Right lobe of liver (tissue), 6 donors: ENCODE measurements around the gene PHF5A. TPM values are rescaled to one million over a fixed set of nuclear protein-coding genes. Genes with fewer than 3 reads are reported as not detected.

ENCODE experiments used
- ATAC-seq, 4 donors: fragments of 200-7000 bp; cut with Tn5 transposase; one replicate each; pipeline ENCODE4 v1.9.1; 2020; ENCODE audit warnings: mild to moderate bottlenecking in 4 of 4, moderate library complexity in 4 of 4
- DNase-seq, 3 donors: peaks; one replicate each; pipeline ENCODE4 v3.0.0-alpha.2; 2020
- H3K27ac ChIP-seq, 3 donors: fragments of 200-600 bp; one replicate each; pipeline ENCODE4 v1.8.0; 2022
- H3K27me3 ChIP-seq, 2 donors: fragments of 200-600 bp; one replicate each; pipeline ENCODE4 v1.8.0; 2022
- H3K36me3 ChIP-seq, 4 donors: fragments of 200-600 bp; sonication (generic) in 1 of 4; one replicate each; pipeline versions ENCODE4 v1.5.1 to v1.8.0; 2017 to 2022; ENCODE audit warnings: control low read depth in 1 of 4
- H3K4me1 ChIP-seq, 4 donors: fragments of 200-600 bp; sonication (generic) in 1 of 4; one replicate each; pipeline versions ENCODE4 v1.5.1 to v1.8.0; 2017 to 2022; ENCODE audit warnings: control low read depth in 1 of 4
- H3K4me3 ChIP-seq, 3 donors: fragments of 200-600 bp; one replicate each; pipeline ENCODE4 v1.8.0; 2022
- H3K9me3 ChIP-seq, 4 donors: fragments of 200-600 bp; sonication (generic) in 1 of 4; one replicate each; pipeline versions ENCODE4 v1.5.1 to v1.8.0; 2017 to 2022; ENCODE audit warnings: control low read depth in 1 of 4
- POLR2A ChIP-seq: fragments of 450-650 bp; IDR thresholded peaks from one replicate; pipeline ENCODE4 v1.6.1; 2017; ENCODE audit warnings: antibody characterized with exemption, mild to moderate bottlenecking
- WGBS: methylation state at CpG from one replicate; pipeline ENCODE4 v1.1.6; 2018; ENCODE audit warnings: low coverage, low lambda C conversion rate; ENCODE audit not compliant: insufficient coverage; ENCODE audit errors: missing lambda C conversion rate; 5-methylcytosine and 5-hydroxymethylcytosine counted together
- intact Hi-C, 2 donors: fragments of 100-400 bp; cut with DNase I; formaldehyde crosslinking; loops; one replicate each; pipeline versions ENCODE4 v1.11.2 to v1.14.1; 2022
- total RNA-seq, 6 experiments: library from RNA; depleted of rRNA in 2 of 6; stranded (reverse); fragments of >200 nt in 2 of 6; fragmentation: NEBNext Ultra II Directional in 3 of 6; extraction: Animal tissue kit (Norgen Biotek cat#: 25700) in 3 of 6; gene quantifications; one replicate each; pipeline versions ENCODE4 v1.1.0 to v1.2.4, GENCODE V29; 2016 to 2023
- TF ChIP-seq, protein P1 (sequence below), 4 donors: fragments of 200-600 bp in 3 of 4; fragments of 450-650 bp in 1 of 4; IDR thresholded peaks; one replicate each; pipeline versions ENCODE4 v1.5.1 to v1.8.0; 2016 to 2022; ENCODE audit warnings: antibody characterized with exemption in 4 of 4, mild to moderate bottlenecking in 2 of 4
- donor health status: DM: no; HTN: yes; CAD: no.
- donor health status: DM: no; HTN: no; CAD: no.
- donor health status: DM: no; HTN: no; CAD: no.
- donor health status: DM: no; HTN: yes; CAD: no.
- donor health status: DM: no; HTN: yes; CAD: no.

The PHF5A gene
- total RNA-seq, 6 experiments from 2014 or later: 12.1 to 20.7 (median 14.5) TPM

DNA sequence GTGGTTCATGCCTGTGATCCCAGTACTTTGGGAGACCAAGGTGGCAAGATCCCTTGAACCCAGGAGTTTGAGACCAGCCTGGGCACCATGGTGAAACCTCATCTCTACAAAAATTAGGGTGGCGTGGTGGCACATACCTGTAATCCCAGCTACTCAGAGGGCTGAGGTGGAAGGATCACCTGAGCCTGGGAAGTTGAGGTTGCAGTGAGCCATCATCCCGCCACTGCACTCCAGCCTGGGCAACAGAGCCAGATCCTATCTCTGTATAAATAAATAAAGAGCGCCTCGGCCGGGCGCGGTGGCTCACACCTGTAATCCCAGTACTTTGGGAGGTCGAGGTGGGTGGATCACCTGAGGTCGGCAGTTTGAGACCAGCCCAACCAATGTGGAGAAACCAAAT, 49.8 kb downstream of the PHF5A start:
- peaks cover 0 to 41% (median 19%) of the 10 kb centered on the region in 4 donors for H3K4me1 ChIP-seq

DNA sequence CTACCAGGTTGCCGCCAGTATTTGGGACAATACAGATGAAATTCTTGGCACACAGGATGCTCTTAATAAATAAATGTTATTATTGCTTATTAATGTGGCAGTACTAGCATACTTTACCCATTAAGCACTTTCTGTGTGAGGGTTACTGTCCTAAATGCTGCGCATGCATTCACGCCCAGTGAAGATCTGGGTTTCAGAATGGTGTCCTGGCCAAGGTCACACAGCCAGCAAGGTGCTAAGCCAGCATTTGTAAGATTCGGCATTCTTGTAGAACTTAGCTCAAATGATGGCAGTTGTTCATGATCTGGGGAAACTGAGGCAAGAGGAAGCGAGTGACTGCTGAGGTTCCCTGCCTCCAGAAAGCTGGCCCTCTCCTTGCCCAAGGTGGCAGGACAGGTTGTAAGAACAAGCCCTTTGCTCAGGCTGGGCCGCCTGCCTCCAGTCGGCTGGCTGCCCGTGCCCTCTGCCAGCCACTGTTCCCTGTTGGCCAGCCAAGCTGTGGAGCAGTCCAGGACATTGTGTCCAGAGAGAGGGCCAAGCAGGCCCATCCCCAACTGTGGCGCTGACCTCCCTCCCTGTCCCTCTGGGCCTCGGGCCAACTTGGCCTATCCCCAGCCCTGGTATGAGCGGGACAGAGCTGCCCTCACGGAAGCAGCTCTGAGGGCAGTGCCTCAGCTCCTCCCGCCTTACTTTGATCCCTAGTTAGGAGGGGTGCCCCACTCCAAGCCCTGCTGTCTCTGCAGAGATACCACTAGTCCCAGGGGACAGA, 50.7 kb downstream of the PHF5A start:
- no peak overlapping the region for H3K4me3 ChIP-seq
- peak; percentile 57 to 76 (median 74) for ATAC-seq
- TF ChIP-seq, protein P1, sequence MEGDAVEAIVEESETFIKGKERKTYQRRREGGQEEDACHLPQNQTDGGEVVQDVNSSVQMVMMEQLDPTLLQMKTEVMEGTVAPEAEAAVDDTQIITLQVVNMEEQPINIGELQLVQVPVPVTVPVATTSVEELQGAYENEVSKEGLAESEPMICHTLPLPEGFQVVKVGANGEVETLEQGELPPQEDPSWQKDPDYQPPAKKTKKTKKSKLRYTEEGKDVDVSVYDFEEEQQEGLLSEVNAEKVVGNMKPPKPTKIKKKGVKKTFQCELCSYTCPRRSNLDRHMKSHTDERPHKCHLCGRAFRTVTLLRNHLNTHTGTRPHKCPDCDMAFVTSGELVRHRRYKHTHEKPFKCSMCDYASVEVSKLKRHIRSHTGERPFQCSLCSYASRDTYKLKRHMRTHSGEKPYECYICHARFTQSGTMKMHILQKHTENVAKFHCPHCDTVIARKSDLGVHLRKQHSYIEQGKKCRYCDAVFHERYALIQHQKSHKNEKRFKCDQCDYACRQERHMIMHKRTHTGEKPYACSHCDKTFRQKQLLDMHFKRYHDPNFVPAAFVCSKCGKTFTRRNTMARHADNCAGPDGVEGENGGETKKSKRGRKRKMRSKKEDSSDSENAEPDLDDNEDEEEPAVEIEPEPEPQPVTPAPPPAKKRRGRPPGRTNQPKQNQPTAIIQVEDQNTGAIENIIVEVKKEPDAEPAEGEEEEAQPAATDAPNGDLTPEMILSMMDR (IDR thresholded peaks at IDR 0.05): peak in 1 of 4 donors; percentile 7
- TF ChIP-seq POLR2A: peak; percentile 49
- H3K4me1 ChIP-seq: peaks cover 0 to 44% (median 20%) of the 10 kb centered on the region in 4 donors
- no peaks in the 10 kb centered on the region for H3K36me3 ChIP-seq
- no peaks in the 10 kb centered on the region for H3K9me3 ChIP-seq
- intact Hi-C loops: no loop called here
- H3K27me3 ChIP-seq: no peaks in the 10 kb centered on the region
- peak; percentile 95 to 99 (median 98) for DNase-seq
- WGBS: 24% methylated on average over 7 of the region's 13 CpGs
- H3K27ac ChIP-seq: peak overlapping the region; percentile 36 to 100 (median 98)

More for the DNA sequence above, 49.8 kb downstream of the PHF5A start:
- H3K9me3 ChIP-seq: no peaks in the 10 kb centered on the region
- intact Hi-C loops: no loop called here
- 27% methylated on average over 3 of the region's 9 CpGs for WGBS
- peak overlapping the region in 2 of 3 donors; percentile 98 to 100 for H3K27ac ChIP-seq
- no peak overlapping the region for H3K4me3 ChIP-seq
- H3K36me3 ChIP-seq: no peaks in the 10 kb centered on the region
- H3K27me3 ChIP-seq: no peaks in the 10 kb centered on the region
- ATAC-seq (no peak), DNase-seq (no peak)
- TF ChIP-seq POLR2A: no peak
- TF ChIP-seq, protein P1 (IDR thresholded peaks at IDR 0.05): no peak

DNA sequence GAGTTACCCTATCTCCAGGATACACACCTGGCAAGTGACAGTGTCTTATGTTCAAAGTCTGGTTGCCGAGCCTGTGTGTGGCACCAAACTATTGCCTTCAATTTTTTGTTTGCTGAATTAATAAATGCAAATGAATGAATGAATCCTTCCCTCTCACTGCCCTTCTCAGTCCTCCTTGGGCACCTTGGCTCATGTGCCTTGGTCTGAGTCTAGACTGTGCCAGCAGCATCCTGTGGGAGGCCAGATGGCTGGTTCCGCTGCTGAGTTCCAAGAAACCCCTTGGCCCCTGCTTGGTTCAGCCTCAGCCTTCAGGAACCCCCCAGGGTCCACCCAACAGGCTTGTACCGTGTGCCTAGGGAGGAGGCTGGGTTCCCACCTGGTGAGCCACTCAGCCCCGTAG, 52.9 kb downstream of the PHF5A start:
- Histone ChIP-seq H3K27me3 (no peaks in the 10 kb centered on the region), H3K4me3 (peak overlapping the region in 1 of 3 donors; percentile 67), H3K36me3 (no peaks in the 10 kb centered on the region), H3K9me3 (no peaks in the 10 kb centered on the region), H3K4me1 (peaks cover 0 to 58% (median 29%) of the 10 kb centered on the region in 4 donors), H3K27ac (peak overlapping the region in 2 of 3 donors; percentile 98 to 100)
- no peak for TF ChIP-seq POLR2A
- TF ChIP-seq, protein P1 (IDR thresholded peaks at IDR 0.05): no peak
- DNase-seq (no peak), ATAC-seq (no peak)
- intact Hi-C loops: no loop called here
- 84% methylated on average over 3 of the region's 4 CpGs for WGBS

DNA sequence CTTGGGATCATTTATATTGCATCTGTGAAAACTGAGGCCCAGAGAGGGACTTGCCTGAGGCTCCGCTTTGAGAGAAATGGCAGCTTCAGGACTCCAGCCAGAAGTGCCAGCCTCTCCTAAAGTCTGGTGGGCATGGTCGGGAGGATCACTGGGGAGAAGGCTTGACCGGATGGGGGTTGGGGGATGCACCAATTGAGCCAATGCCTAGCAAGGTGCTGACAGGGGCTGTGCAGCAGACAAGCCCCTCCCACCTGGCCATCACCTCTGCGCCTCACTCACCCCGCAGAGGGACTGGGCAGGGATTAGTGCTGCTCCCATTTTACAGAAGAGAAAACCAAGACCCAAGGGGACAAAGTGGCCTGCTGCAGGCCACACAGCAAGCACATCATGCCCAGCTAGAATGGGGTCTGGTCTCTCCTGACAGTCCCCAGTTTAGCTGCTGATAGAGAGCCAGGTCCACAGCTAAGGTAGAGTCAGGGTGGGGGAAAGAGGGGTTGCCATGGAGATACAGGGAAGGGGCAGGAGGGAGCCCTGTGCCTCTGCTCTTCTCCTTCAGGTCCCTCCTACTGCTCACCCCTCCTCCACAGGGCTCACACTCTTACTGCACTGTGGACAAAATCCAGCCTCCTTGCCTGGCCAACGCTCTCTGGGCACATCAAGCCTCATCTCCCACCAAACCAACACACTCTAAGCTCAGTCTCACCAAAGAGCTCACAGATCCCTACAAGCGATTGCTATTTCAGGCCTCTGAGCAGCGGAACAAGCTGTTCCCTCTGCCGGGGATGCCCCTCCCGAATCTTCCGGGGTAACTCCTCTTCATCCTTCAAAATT, 57.3 kb downstream of the PHF5A start:
- intact Hi-C loops: no loop called here
- no peaks in the 10 kb centered on the region for H3K9me3 ChIP-seq
- TF ChIP-seq POLR2A: peak; percentile 11
- TF ChIP-seq, protein P1 (IDR thresholded peaks at IDR 0.05): no peak
- DNase-seq (no peak), ATAC-seq (no peak)
- no peaks in the 10 kb centered on the region for H3K36me3 ChIP-seq
- peak overlapping the region in 2 of 3 donors; percentile 98 to 100 for H3K27ac ChIP-seq
- 72% methylated on average over 6 of the region's 11 CpGs for WGBS
- peaks cover 0 to 42% (median 22%) of the 10 kb centered on the region in 4 donors for H3K4me1 ChIP-seq
- no peaks in the 10 kb centered on the region for H3K27me3 ChIP-seq
- H3K4me3 ChIP-seq: no peak overlapping the region
